A673 (cell line): ENCODE data around the gene MGARP. TPM values are rescaled to one million over a fixed set of nuclear protein-coding genes. Genes with fewer than 3 reads are reported as not detected.

Source experiments
- BruUV-seq: library from RNA; stranded (reverse); fragments of 400-500 nt; replicated peaks from 2 replicates; lab custom pipeline; 2021; lab: Mats Ljungman, UMichigan
- CTCF ChIA-PET: fragments of 300-600 bp; sonication (Branson Sonifier 250); formaldehyde crosslinking; loops from one replicate; lab custom pipeline; 2022; ENCODE audit warnings: antibody characterized with exemption; lab: Charles Lee
- POLR2A ChIA-PET: fragments of 300-600 bp; sonication (Branson Sonifier 250); formaldehyde crosslinking; loops from one replicate; lab custom pipeline; 2022; ENCODE audit warnings: antibody characterized with exemption; ENCODE audit not compliant: low non-redundant PET; lab: Charles Lee
- DNase-seq: peaks from one replicate; pipeline ENCODE4 v3.0.0-alpha.2; 2015; ENCODE audit warnings: low spot score
- H3K27ac ChIP-seq: fragments of 200-600 bp; sonication (generic); 2 replicates; pipeline ENCODE4 v1.5.1; 2016; ENCODE audit warnings: mixed run types, low read depth, mild to moderate bottlenecking, mixed read lengths, antibody characterized with exemption, low read length; ENCODE audit not compliant: poor library complexity, severe bottlenecking
- H3K27me3 ChIP-seq: fragments of 200-600 bp; sonication (generic); replicated peaks from 2 replicates; pipeline ENCODE4 v1.6.1; 2017; ENCODE audit warnings: mixed run types, low read depth, mild to moderate bottlenecking, mixed read lengths, antibody characterized with exemption, low read length; ENCODE audit not compliant: insufficient read depth, poor library complexity
- H3K36me3 ChIP-seq: fragments of 200-600 bp; sonication (generic); 2 replicates; pipeline ENCODE4 v1.6.1; 2016; ENCODE audit warnings: mixed run types, mild to moderate bottlenecking, mixed read lengths, antibody characterized with exemption, low read length; ENCODE audit not compliant: insufficient read depth, poor library complexity, severe bottlenecking
- H3K4me1 ChIP-seq: fragments of 200-600 bp; sonication (generic); 2 replicates; pipeline ENCODE4 v1.6.1; 2017; ENCODE audit warnings: mixed run types, mild to moderate bottlenecking, mixed read lengths, antibody characterized with exemption, low read length; ENCODE audit not compliant: insufficient read depth, poor library complexity, severe bottlenecking
- H3K4me3 ChIP-seq: fragments of 200-600 bp; sonication (generic); 2 replicates; pipeline ENCODE4 v1.5.1; 2016; ENCODE audit warnings: low read depth, mixed run types, mild to moderate bottlenecking, mixed read lengths, low read length; ENCODE audit not compliant: poor library complexity, severe bottlenecking
- H3K9me3 ChIP-seq: fragments of 200-600 bp; sonication (generic); 2 replicates; pipeline ENCODE4 v1.6.1; 2016; ENCODE audit warnings: mixed run types, low read depth, mild to moderate bottlenecking, mixed read lengths, antibody characterized with exemption, low read length; ENCODE audit not compliant: poor library complexity, severe bottlenecking
- CTCF ChIP-seq: fragments of 300-800, 200-600 bp; sonication (generic); conservative IDR thresholded peaks from 2 replicates; pipeline ENCODE4 v1.5.1; 2017; ENCODE audit warnings: low read depth, mild to moderate bottlenecking, antibody characterized with exemption, low read length, moderate library complexity, mixed read lengths
- EZH2 ChIP-seq: fragments of 200-600 bp; sonication (generic); IDR thresholded peaks from 2 replicates; pipeline ENCODE4 v1.6.1; 2017; ENCODE audit warnings: borderline replicate concordance, low read depth, mild to moderate bottlenecking, mixed read lengths, antibody characterized with exemption, low read length; ENCODE audit not compliant: poor library complexity, severe bottlenecking
- intact Hi-C: fragments of 100-400 bp; cut with micrococcal nuclease; formaldehyde crosslinking; loops from one replicate; pipeline ENCODE4 v1.10.0; 2022; ENCODE audit not compliant: unreplicated experiment
- total RNA-seq: library from RNA; stranded (reverse); gene quantifications from 2 replicates; pipeline ENCODE4 v1.2.3, GENCODE V29; 2021

Gene MGARP
- total RNA-seq, 1 experiment from 2014 or later = 6.0 TPM

GRCh38 chr4:139275281-139275735 lies 4.7 kb downstream of the MGARP start:
- DNase-seq = no peak
- Histone ChIP-seq H3K27ac (no peak overlapping the region), H3K36me3 (no peaks in the 10 kb centered on the region), H3K9me3 (no peaks in the 10 kb centered on the region), H3K27me3 (no peaks in the 10 kb centered on the region), H3K4me1 (peaks cover under 1% of the 10 kb centered on the region), H3K4me3 (no peak overlapping the region)
- CTCF ChIA-PET = no interaction called here
- intact Hi-C loops = no loop called here
- POLR2A ChIA-PET = no interaction called here
- BruUV-seq = no TSS peak
- TF ChIP-seq CTCF = no peak
- TF ChIP-seq EZH2 = no peak

GRCh38 chr4:139274790-139275189 lies 5.2 kb downstream of the MGARP start:
- Histone ChIP-seq H3K36me3 (no peaks in the 10 kb centered on the region), H3K27ac (no peak overlapping the region), H3K4me1 (no peaks in the 10 kb centered on the region), H3K27me3 (no peaks in the 10 kb centered on the region), H3K9me3 (no peaks in the 10 kb centered on the region), H3K4me3 (no peak overlapping the region)
- intact Hi-C loops = no loop called here
- TF ChIP-seq CTCF (no peak), EZH2 (no peak)
- no peak for DNase-seq
- POLR2A ChIA-PET = no interaction called here
- BruUV-seq = no TSS peak
- CTCF ChIA-PET = no interaction called here

- H3K27me3 ChIP-seq = no peaks in the 10 kb centered on the region
- H3K4me3 ChIP-seq = no peak overlapping the region
- H3K4me1 ChIP-seq = no peaks in the 10 kb centered on the region
- intact Hi-C loops = no loop called here
- DNase-seq = no peak
- H3K27ac ChIP-seq = no peak overlapping the region
- CTCF ChIA-PET = no interaction called here
- H3K9me3 ChIP-seq = no peaks in the 10 kb centered on the region
- TF ChIP-seq EZH2 = no peak
- no peak for TF ChIP-seq CTCF
- BruUV-seq = no TSS peak
- POLR2A ChIA-PET = no interaction called here
- no peaks in the 10 kb centered on the region for H3K36me3 ChIP-seq
Measured at GRCh38 chr4:139273835-139274234, 6.2 kb downstream of the MGARP start.
